Spleen (tissue), 7 donors: ENCODE data around the gene MED27.

ENCODE experiments used
- POLR2A ChIP-seq, 3 donors: fragments of 450-650 bp; IDR thresholded peaks; one replicate each; pipeline ENCODE4 v1.5.1; 2017; ENCODE audit warnings: antibody characterized with exemption in 3 of 3, mild to moderate bottlenecking in 1 of 3
- POLR2AphosphoS5 ChIP-seq, 3 donors: sonication (generic); formaldehyde crosslinking; IDR thresholded peaks; one replicate each; pipeline ENCODE4 v1.5.1; 2017; ENCODE audit warnings: antibody characterized with exemption in 3 of 3
- TF ChIP-seq, protein P1 (sequence below), 11 experiments: fragments of 200-600 bp in 7 of 11; fragments of 450-650 bp in 4 of 11; sonication (generic) in 4 of 11; IDR thresholded peaks in 8 of 11; conservative IDR thresholded peaks in 3 of 11; 1 replicate in 7 of 11; 2 replicates in 4 of 11; pipeline versions ENCODE4 v1.4.0 to v1.8.0; 2016 to 2021; ENCODE audit warnings: antibody characterized with exemption in 11 of 11, inconsistent platforms in 4 of 11, mild to moderate bottlenecking in 1 of 11
- donor health status: DM: no; HTN: no; CAD: no; lungs with moderate emphysema.
- donor health status: DM: no; HTN: no; CAD: no.
- donor health status: DM: no; HTN: no; CAD: no.

DNA sequence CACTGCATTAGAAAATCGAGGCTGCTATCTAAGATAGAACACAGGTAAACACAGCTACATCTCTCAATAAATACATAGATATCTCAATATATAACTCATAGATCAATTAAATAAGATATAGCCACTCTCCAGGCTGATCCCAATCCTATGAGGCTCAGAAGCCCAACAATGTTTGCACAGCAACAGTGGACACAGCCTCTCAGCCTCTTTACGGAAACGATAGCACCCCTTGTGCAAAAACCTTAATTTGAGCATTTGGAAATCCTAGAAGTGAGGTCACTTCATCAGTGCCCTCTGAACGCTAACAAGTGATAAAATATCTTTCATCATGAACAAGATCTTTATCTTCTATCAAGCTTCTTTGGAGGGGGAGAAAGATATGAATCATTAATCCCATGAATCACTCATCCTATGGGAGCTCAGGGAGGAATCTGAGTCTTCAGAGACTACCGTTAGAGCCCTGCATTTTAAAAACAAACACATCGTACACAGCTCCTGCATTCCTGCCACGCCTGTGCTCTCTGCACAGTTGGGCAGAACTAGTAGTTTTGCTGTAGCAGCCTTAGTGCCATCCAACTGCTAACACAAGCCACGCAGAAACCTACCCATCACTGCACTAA, 71.4 kb downstream of the MED27 start:
- TF ChIP-seq, protein P1, sequence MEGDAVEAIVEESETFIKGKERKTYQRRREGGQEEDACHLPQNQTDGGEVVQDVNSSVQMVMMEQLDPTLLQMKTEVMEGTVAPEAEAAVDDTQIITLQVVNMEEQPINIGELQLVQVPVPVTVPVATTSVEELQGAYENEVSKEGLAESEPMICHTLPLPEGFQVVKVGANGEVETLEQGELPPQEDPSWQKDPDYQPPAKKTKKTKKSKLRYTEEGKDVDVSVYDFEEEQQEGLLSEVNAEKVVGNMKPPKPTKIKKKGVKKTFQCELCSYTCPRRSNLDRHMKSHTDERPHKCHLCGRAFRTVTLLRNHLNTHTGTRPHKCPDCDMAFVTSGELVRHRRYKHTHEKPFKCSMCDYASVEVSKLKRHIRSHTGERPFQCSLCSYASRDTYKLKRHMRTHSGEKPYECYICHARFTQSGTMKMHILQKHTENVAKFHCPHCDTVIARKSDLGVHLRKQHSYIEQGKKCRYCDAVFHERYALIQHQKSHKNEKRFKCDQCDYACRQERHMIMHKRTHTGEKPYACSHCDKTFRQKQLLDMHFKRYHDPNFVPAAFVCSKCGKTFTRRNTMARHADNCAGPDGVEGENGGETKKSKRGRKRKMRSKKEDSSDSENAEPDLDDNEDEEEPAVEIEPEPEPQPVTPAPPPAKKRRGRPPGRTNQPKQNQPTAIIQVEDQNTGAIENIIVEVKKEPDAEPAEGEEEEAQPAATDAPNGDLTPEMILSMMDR (IDR thresholded peaks at IDR 0.05 in 8 of 11, conservative IDR thresholded peaks at IDR 0.05 in 3 of 11), result no peak
- TF ChIP-seq POLR2A (IDR thresholded peaks at IDR 0.05), result no peak
- no peak for TF ChIP-seq POLR2AphosphoS5 (IDR thresholded peaks at IDR 0.05)
